BE2C (cell line): Measurements from ENCODE around the gene MSANTD1.

Source experiments
- DNase-seq: peaks from one replicate; pipeline ENCODE4 v3.0.0-alpha.2; 2020
- H3K27me3 ChIP-seq: fragments of 250-450 bp; sonication (Bioruptor Pico); 2 replicates; pipeline ENCODE4 v1.5.1; 2020; ENCODE audit warnings: mild to moderate bottlenecking
- H3K36me3 ChIP-seq: fragments of 250-450 bp; sonication (Bioruptor Pico); 2 replicates; pipeline ENCODE4 v1.5.1; 2020; ENCODE audit warnings: mild to moderate bottlenecking
- H3K4me1 ChIP-seq: fragments of 250-450 bp; sonication (Bioruptor Pico); 2 replicates; pipeline ENCODE4 v1.5.1; 2020
- H3K4me3 ChIP-seq: 2 replicates; pipeline ENCODE4 v1.5.1; 2011; ENCODE audit warnings: low read depth, low read length
- H3K9me3 ChIP-seq: fragments of 250-450 bp; sonication (Bioruptor Pico); 2 replicates; pipeline ENCODE4 v1.5.1; 2020
- TF ChIP-seq, protein P1 (sequence below): IDR thresholded peaks from 2 replicates; pipeline ENCODE4 v1.5.1; 2012; ENCODE audit warnings: mild to moderate bottlenecking, low read depth, low read length

Gene MSANTD1

DNA sequence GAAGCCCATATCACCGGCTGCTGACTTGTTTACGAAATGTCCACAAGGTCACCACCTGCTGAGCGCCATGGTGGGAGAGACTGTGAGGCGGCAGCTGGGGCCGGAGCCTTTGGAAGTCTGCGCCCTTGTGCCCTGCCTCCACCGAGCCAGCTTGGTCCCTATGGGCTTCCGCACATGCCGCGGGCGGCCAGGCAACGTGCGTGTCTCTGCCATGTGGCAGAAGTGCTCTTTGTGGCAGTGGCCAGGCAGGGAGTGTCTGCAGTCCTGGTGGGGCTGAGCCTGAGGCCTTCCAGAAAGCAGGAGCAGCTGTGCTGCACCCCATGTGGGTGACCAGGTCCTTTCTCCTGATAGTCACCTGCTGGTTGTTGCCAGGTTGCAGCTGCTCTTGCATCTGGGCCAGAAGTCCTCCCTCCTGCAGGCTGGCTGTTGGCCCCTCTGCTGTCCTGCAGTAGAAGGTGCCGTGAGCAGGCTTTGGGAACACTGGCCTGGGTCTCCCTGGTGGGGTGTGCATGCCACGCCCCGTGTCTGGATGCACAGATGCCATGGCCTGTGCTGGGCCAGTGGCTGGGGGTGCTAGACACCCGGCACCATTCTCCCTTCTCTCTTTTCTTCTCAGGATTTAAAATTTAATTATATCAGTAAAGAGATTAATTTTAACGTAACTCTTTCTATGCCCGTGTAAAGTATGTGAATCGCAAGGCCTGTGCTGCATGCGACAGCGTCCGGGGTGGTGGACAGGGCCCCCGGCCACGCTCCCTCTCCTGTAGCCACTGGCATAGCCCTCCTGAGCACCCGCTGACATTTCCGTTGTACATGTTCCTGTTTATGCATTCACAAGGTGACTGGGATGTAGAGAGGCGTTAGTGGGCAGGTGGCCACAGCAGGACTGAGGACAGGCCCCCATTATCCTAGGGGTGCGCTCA, 8.7 kb upstream of the MSANTD1 start:
- peak; percentile 70 for DNase-seq
- H3K9me3 ChIP-seq = no peaks in the 10 kb centered on the region
- TF ChIP-seq, protein P1, sequence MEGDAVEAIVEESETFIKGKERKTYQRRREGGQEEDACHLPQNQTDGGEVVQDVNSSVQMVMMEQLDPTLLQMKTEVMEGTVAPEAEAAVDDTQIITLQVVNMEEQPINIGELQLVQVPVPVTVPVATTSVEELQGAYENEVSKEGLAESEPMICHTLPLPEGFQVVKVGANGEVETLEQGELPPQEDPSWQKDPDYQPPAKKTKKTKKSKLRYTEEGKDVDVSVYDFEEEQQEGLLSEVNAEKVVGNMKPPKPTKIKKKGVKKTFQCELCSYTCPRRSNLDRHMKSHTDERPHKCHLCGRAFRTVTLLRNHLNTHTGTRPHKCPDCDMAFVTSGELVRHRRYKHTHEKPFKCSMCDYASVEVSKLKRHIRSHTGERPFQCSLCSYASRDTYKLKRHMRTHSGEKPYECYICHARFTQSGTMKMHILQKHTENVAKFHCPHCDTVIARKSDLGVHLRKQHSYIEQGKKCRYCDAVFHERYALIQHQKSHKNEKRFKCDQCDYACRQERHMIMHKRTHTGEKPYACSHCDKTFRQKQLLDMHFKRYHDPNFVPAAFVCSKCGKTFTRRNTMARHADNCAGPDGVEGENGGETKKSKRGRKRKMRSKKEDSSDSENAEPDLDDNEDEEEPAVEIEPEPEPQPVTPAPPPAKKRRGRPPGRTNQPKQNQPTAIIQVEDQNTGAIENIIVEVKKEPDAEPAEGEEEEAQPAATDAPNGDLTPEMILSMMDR = no peak
- H3K4me1 ChIP-seq = peaks cover 11% of the 10 kb centered on the region
- no peaks in the 10 kb centered on the region for H3K27me3 ChIP-seq
- no peak overlapping the region for H3K4me3 ChIP-seq
- H3K36me3 ChIP-seq = peaks cover 20% of the 10 kb centered on the region

DNA sequence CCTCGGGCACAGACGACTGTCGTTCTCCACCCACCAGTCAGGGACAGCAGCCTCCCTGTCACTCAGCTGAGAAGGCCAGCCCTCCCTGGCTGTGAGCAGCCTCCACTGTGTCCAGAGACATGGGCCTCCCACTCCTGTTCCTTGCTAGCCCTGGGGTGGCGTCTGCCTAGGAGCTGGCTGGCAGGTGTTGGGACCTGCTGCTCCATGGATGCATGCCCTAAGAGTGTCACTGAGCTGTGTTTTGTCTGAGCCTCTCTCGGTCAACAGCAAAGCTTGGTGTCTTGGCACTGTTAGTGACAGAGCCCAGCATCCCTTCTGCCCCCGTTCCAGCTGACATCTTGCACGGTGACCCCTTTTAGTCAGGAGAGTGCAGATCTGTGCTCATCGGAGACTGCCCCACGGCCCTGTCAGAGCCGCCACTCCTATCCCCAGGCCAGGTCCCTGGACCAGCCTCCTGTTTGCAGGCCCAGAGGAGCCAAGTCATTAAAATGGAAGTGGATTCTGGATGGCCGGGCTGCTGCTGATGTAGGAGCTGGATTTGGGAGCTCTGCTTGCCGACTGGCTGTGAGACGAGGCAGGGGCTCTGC, 7.9 kb upstream of the MSANTD1 start:
- Histone ChIP-seq H3K4me3 (no peak overlapping the region), H3K9me3 (no peaks in the 10 kb centered on the region), H3K4me1 (peaks cover 11% of the 10 kb centered on the region), H3K36me3 (peaks cover 12% of the 10 kb centered on the region), H3K27me3 (no peaks in the 10 kb centered on the region)
- DNase-seq = no peak
- TF ChIP-seq, protein P1 = no peak

DNA sequence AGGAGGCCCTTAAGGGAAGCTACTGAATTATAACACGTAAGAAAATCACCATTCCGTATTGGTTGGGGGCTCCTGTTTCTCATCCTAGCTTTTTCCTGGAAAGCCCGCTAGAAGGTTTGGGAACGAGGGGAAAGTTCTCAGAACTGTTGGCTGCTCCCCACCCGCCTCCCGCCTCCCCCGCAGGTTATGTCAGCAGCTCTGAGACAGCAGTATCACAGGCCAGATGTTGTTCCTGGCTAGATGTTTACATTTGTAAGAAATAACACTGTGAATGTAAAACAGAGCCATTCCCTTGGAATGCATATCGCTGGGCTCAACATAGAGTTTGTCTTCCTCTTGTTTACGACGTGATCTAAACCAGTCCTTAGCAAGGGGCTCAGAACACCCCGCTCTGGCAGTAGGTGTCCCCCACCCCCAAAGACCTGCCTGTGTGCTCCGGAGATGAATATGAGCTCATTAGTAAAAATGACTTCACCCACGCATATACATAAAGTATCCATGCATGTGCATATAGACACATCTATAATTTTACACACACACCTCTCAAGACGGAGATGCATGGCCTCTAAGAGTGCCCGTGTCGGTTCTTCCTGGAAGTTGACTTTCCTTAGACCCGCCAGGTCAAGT, 6.9 kb upstream of the MSANTD1 start:
- Histone ChIP-seq H3K4me1 (peaks cover 11% of the 10 kb centered on the region), H3K36me3 (peaks cover 9% of the 10 kb centered on the region; the same call in 1 of the 2 replicates), H3K27me3 (no peaks in the 10 kb centered on the region), H3K4me3 (no peak overlapping the region), H3K9me3 (no peaks in the 10 kb centered on the region)
- TF ChIP-seq, protein P1 = no peak
- DNase-seq = no peak

DNA sequence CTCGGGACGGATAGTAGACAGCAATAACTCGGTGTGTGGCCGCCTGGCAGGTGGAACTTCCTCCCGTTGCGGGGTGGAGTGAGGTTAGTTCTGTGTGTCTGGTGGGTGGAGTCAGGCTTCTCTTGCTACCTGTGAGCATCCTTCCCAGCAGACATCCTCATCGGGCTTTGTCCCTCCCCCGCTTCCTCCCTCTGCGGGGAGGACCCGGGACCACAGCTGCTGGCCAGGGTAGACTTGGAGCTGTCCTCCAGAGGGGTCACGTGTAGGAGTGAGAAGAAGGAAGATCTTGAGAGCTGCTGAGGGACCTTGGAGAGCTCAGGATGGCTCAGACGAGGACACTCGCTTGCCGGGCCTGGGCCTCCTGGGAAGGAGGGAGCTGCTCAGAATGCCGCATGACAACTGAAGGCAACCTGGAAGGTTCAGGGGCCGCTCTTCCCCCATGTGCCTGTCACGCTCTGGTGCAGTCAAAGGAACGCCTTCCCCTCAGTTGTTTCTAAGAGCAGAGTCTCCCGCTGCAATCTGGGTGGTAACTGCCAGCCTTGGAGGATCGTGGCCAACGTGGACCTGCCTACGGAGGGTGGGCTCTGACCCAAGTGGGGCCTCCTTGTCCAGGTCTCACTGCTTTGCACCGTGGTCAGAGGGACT, 5.7 kb upstream of the MSANTD1 start:
- Histone ChIP-seq H3K36me3 (peaks cover 9% of the 10 kb centered on the region; the same call in 1 of the 2 replicates), H3K4me3 (no peak overlapping the region), H3K9me3 (no peaks in the 10 kb centered on the region), H3K27me3 (no peaks in the 10 kb centered on the region), H3K4me1 (peaks cover 11% of the 10 kb centered on the region)
- TF ChIP-seq, protein P1 = no peak
- no peak for DNase-seq

DNA sequence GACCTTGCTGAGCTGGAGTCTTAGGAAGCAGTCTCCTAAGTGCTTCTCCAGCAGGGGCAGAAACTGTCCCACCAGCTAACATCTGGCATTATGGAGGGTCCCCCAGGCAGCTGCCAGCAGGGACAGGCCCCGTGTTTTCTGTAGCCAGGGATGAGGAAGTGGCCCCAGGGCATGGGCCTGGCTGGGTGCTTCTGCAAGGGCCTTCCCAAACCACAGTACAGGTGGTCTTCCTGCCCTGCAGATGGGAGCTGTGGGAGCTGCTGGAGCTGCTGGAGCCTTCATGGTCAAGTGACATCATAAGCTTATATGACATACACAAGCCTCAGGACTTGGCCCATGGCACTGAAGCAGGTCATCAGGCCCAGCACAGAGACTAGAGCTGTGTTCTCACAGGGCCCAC, 5.0 kb upstream of the MSANTD1 start:
- TF ChIP-seq, protein P1 = no peak
- Histone ChIP-seq H3K4me1 (peaks cover 11% of the 10 kb centered on the region), H3K9me3 (no peaks in the 10 kb centered on the region), H3K4me3 (no peak overlapping the region), H3K36me3 (peaks cover 9% of the 10 kb centered on the region; the same call in 1 of the 2 replicates), H3K27me3 (no peaks in the 10 kb centered on the region)
- peak; percentile 43 for DNase-seq
